Neural progenitor cell (in vitro differentiated cells): Measurements from ENCODE around the gene WDR27.

ENCODE experiments used
- CTCF ChIP-seq: fragments of 200-600 bp; sonication (generic); IDR thresholded peaks from 2 replicates; pipeline ENCODE4 v1.5.1; 2017; ENCODE audit warnings: antibody characterized with exemption, mild to moderate bottlenecking
- EZH2 ChIP-seq: fragments of 200-600 bp; sonication (generic); IDR thresholded peaks from 2 replicates; pipeline ENCODE4 v1.6.1; 2017; ENCODE audit warnings: antibody characterized with exemption, mild to moderate bottlenecking, moderate library complexity

- TF ChIP-seq CTCF = no peak
- no peak for TF ChIP-seq EZH2
Measured at GRCh38 chr6:169714595-169714994, 12.8 kb upstream of the WDR27 start.
